Ureter (tissue), 1 donor: ENCODE results near the gene SMG6. TPM values are rescaled to one million over a fixed set of nuclear protein-coding genes. Genes with fewer than 3 reads are reported as not detected.
"Not testable (repeated sequence)": the region's sequence is repeated elsewhere in the genome, so short reads cannot be mapped to it uniquely, and the experiment has no call there.

Experiments
- DNase-seq: peaks from one replicate; pipeline ENCODE4 v3.0.0-alpha.2; 2020; ENCODE audit warnings: low spot score
- total RNA-seq: library from RNA; stranded (reverse); gene quantifications from one replicate; pipeline ENCODE4 v1.2.4, GENCODE V29; 2023
- donor health status: DM: yes; HTN: yes; CAD: no.

The SMG6 gene
- total RNA-seq, 1 donor from 2014 or later, result 58.4 TPM

DNA sequence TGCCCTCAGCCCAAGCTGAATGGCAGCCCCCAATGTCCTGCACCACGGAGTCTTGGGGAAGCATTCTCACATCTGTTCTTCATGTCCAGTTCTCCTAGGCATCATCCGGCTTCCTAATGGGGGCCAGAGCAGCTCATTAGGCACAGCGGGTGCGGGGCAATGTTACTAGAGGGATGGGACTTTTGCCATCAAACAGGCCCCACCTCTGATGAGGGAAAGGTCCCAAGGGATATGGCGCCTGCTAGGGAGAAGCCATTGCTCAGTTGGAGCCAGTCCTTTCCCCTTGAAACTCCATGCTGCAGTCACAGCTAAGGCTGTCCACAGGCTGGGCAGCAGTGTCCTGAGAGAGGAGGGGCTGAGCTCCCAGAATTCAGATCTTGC lies 275.4 kb downstream of the SMG6 start:
- DNase-seq, result no peak

DNA sequence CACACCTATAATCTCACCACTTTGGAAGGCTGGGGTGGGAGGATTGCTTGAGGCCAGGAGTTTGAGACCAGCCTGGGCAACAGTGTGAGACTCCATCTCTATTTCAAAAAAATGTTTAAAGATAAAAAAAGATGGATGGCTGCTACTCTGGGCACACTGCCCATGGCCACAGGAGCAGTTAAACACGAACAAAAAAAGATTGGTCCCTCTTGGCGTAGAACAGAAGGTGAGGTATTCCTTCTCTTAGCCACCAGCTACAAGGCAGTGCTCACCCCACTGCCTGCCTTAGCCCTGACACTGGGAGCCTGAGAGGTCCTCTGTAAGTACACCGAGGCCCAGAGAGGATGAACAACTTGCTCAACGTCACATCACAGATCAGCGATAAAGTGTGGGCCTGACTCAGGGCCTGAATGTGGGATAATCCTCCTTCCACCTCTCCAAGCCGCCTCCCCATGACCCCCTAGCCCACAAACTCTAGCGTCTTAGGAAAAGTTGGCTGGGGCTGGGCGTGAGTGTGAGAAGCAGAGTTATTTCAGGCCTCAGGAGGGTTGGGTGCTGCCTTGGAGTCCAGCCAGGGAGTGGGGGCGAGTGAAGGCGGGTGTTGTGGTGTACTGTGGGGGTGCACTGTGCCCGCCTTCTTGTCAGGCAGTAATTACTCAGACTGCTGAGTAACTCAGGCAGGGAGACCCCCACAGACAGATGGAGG lies 275.9 kb downstream of the SMG6 start:
- no peak for DNase-seq

- peak; percentile 85 for DNase-seq
These were observed 277.8 kb downstream of the SMG6 start for GRCh38 chr17:2025622-2026309.

GRCh38 chr17:2025220-2025621 lies 278.4 kb downstream of the SMG6 start, which contains the start of gene RTN4RL1:
TSS of gene RTN4RL1 (minus strand) at chr17:2025334. CDS start at chr17:2024865, 469 bp downstream.
- DNase-seq, result peak; percentile 83

DNA sequence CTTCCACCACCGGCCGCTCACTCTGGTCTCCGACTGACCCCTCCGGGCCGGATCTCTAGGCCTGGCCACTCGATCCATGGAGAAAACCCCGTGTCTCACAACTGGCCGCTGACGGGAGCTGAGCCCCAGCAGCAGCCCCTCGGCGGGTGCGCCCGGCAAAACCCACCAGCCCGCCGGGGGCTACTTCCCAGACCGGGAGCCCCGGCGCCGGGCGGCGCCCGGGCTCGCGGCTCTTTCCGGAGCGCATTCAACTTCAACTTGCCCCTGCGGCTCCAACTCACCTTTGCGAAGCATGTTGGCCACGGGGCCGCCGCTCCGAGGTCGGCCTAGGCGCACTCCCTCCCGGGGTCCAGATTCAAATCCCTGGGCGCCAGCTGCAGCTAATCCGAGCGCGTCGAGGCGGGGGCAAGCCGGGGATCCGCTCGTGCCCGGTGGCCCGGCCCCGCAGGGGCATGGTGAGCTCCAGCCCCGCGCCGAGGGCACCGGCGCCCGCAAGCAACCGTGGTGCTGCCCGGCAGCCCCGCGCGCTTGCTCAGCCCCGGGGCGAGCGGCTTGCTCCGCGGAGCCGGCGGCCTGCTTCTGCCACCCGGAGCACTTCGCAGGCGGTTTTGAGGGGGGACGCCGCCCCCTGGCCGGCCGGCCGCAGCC lies 278.9 kb downstream of the SMG6 start:
- no peak for DNase-seq

- peak; percentile 80 for DNase-seq
These were observed 279.7 kb downstream of the SMG6 start for GRCh38 chr17:2023692-2024571.

GRCh38 chr17:2023256-2023655 lies 280.3 kb downstream of the SMG6 start:
- DNase-seq, result no peak

- no peak for DNase-seq
These were observed 280.8 kb downstream of the SMG6 start for GRCh38 chr17:2022647-2023240.

- DNase-seq, result no peak
These were observed 282.9 kb downstream of the SMG6 start for GRCh38 chr17:2020721-2021120.

- no peak for DNase-seq
These were observed 283.9 kb downstream of the SMG6 start for GRCh38 chr17:2019723-2020122.

DNA sequence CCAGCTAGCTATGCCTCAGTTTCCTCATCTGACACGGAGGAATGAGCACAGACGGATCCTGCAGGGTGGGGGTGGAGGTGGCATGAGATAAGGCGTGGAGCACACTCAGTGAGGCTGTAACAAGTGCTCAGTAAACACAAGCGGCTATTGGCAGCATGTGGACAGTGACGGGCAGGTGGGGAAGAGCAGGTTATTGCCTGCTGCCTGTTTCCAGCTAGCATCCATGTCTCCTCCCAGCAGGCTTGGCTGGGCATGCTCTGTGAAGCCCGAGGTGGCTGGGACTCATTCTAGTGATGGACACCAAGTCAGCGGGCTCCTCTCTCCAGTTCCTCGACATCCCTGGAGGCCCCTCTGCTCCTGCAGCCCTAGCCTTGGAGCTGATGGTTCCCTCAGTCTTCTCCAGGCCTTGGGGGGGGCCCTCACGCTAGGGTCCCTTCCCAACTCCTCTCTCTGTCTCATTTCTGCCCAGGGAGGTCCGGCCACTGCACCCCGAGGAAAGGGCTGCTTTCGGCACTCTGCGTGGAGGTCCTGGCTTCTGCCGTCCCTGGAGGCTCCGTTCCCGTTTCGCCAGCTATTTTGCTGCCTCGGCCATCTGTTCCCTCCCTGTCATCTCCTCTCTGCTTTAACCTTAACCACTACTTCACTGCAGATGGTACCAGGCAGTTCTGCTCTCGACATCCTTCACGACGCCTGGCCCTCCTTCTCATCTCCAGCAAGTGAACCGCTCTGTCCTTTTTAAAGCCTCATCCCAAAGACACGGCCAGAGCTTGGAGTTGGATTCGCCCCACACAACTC lies 284.7 kb downstream of the SMG6 start:
- DNase-seq, result no peak

DNA sequence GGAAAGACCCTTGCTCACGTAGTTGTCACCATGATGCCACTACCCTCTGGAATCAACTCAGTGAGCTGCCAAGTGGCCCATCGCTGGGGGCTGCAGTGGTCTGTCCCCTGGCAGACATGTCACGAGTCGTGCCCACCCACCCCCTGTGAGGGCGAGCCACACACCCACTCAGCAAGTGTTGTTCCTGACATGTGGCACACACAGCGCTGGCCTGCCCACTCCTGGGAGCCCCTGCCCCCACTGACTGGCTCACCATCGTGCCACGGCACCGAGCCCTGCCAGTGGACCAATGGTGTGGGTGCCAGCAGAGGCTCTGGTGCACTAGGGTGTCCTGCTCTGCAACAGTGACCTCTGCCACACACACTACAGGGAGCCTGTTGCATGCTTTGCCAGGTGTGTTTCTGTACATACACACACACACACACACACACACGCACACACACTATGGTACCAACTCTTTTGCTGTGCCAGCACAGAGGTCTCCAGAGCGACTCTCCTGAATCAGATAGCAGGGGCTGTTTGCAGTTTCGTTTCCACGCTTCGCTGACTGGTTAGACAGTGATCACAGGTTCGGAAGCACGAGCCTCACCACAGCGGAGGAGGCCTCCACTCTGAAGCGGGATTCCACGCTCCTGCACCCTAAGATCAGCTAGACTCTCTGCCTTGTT lies 286.2 kb downstream of the SMG6 start:
- no peak for DNase-seq

GRCh38 chr17:2016494-2016893 lies 287.1 kb downstream of the SMG6 start:
- no peak for DNase-seq

DNA sequence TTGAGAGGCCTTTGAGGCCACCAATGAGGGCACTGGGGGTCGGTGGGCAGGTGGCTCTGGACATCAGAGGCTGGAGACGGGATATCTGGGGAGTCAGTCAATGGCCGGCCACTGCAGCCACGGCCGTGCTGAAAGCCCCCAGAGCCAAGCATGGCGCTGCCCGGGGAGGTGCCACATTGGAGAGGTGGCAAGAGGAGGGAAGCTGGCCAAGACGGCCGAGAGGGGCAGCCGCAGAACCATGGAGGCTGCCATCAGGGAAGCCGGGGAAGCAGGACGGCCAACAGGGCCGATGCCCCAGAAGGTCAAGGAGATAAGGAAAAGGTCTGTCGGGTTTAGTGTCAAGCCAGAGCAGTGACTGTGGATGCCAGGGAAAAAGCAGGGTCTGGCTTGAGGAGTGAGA lies 288.3 kb downstream of the SMG6 start:
- DNase-seq, result no peak

- no peak for DNase-seq
These were observed 289.6 kb downstream of the SMG6 start for GRCh38 chr17:2013994-2014317.

GRCh38 chr17:2013220-2013993 lies 290.2 kb downstream of the SMG6 start:
- DNase-seq, result not testable (repeated sequence)

GRCh38 chr17:2012499-2012898 lies 291.1 kb downstream of the SMG6 start:
- no peak for DNase-seq

- DNase-seq, result peak; percentile 77
These were observed 291.9 kb downstream of the SMG6 start for GRCh38 chr17:2011411-2012371.
